GM12878 (cell line): ENCODE data around the gene ST7. TPM values are rescaled to one million over a fixed set of nuclear protein-coding genes. Genes with fewer than 3 reads are reported as not detected.
A peak's percentile ranks its signal among the peaks of the same experiment; 100 is the strongest.

Source experiments
- ATF7 ChIP-seq: fragments of 450-650 bp; IDR thresholded peaks from 2 replicates; pipeline ENCODE4 v1.6.1; 2016; ENCODE audit warnings: low read depth, mild to moderate bottlenecking
- ETV6 ChIP-seq, 2 experiments: fragments of 450-650 bp in 1 of 2; IDR thresholded peaks in 1 of 2; conservative IDR thresholded peaks in 1 of 2; 2 replicates each; pipeline ENCODE4 v1.6.1; 2014; ENCODE audit warnings: antibody characterized with exemption in 1 of 2, borderline replicate concordance in 1 of 2, low read depth in 1 of 2, mild to moderate bottlenecking in 1 of 2, moderate library complexity in 1 of 2
- HDAC2 ChIP-seq: fragments of 200-600 bp; sonication (generic); IDR thresholded peaks from 2 replicates; pipeline ENCODE4 v1.6.1; 2017
- HDAC6 ChIP-seq: fragments of 200-600 bp; sonication (generic); IDR thresholded peaks from one replicate; pipeline ENCODE4 v1.8.0; 2017; ENCODE audit warnings: antibody characterized with exemption; ENCODE audit not compliant: unreplicated experiment
- JUNB ChIP-seq: IDR thresholded peaks from 2 replicates; pipeline ENCODE4 v1.6.1; 2016; ENCODE audit warnings: antibody characterized with exemption, mild to moderate bottlenecking
- KDM1A ChIP-seq: fragments of 200-600 bp; sonication (generic); IDR thresholded peaks from 2 replicates; pipeline ENCODE4 v1.6.1; 2016; ENCODE audit warnings: borderline replicate concordance
- NRF1 ChIP-seq: conservative IDR thresholded peaks from 2 replicates; pipeline ENCODE4 v1.6.1; 2011; ENCODE audit warnings: mild to moderate bottlenecking, low read depth, low read length, improper control_type of control experiment
- PBX3 ChIP-seq: IDR thresholded peaks from 2 replicates; pipeline ENCODE4 v1.6.1; 2011; ENCODE audit warnings: mild to moderate bottlenecking, low read depth, low read length, moderate library complexity; ENCODE audit not compliant: insufficient replicate concordance
- POLR2A ChIP-seq: IDR thresholded peaks from 2 replicates; pipeline ENCODE4 v1.6.1; 2011; ENCODE audit warnings: low read depth, mild to moderate bottlenecking, low read length
- RAD51 ChIP-seq: fragments of 450-650 bp; IDR thresholded peaks from 2 replicates; pipeline ENCODE4 v1.6.1; 2016; ENCODE audit warnings: moderate library complexity, mild to moderate bottlenecking, inconsistent platforms
- SMC3 ChIP-seq: IDR thresholded peaks from 2 replicates; pipeline ENCODE4 v1.6.1; 2011; ENCODE audit warnings: low read length, improper control_type of control experiment, borderline replicate concordance
- SREBF2 ChIP-seq: IDR thresholded peaks from 2 replicates; pipeline ENCODE4 v1.6.1; 2012; ENCODE audit warnings: mild to moderate bottlenecking, low read length
- STAT3 ChIP-seq: IDR thresholded peaks from 2 replicates; pipeline ENCODE4 v1.6.1; 2011; ENCODE audit warnings: low read depth, low read length, improper control_type of control experiment
- SUZ12 ChIP-seq: fragments of 200-600 bp; sonication (generic); IDR thresholded peaks from one replicate; pipeline ENCODE4 v1.6.1; 2018; ENCODE audit warnings: antibody characterized with exemption, mild to moderate bottlenecking; ENCODE audit not compliant: unreplicated experiment
- TBL1XR1 ChIP-seq: IDR thresholded peaks from 2 replicates; pipeline ENCODE4 v1.6.1; 2012; ENCODE audit warnings: low read depth, low read length, improper control_type of control experiment
- TCF12 ChIP-seq: IDR thresholded peaks from 2 replicates; pipeline ENCODE4 v1.6.1; 2011; ENCODE audit warnings: low read depth, mild to moderate bottlenecking, low read length
- WRNIP1 ChIP-seq: IDR thresholded peaks from 2 replicates; pipeline ENCODE4 v1.6.1; 2011; ENCODE audit warnings: low read depth, low read length, improper control_type of control experiment, borderline replicate concordance
- YY1 ChIP-seq: IDR thresholded peaks from 2 replicates; pipeline ENCODE4 v1.6.1; 2011; ENCODE audit warnings: low read depth, mild to moderate bottlenecking, low read length
- ZBED1 ChIP-seq: IDR thresholded peaks from 2 replicates; pipeline ENCODE4 v1.6.1; 2016; ENCODE audit warnings: borderline replicate concordance
- ZNF207 ChIP-seq: fragments of 450-650 bp; IDR thresholded peaks from 2 replicates; pipeline ENCODE4 v1.6.1; 2014; ENCODE audit warnings: antibody characterized with exemption, mild to moderate bottlenecking, borderline replicate concordance
- polyA plus RNA-seq, 11 experiments: library from polyadenylated mRNA; depleted of rRNA in 4 of 11; unstranded in 6 of 11; stranded (reverse) in 5 of 11; fragments of >200 nt; fragmentation: Nextera tagmentation in 4 of 11; fragmentation: Illumina TruSeq in 1 of 11; extraction: Ambion mirVana in 4 of 11; extraction: Trizol in 1 of 11; gene quantifications; 1 replicate in 1 of 11; 2 replicates in 10 of 11; pipeline versions ENCODE4 v1.2.1 to v1.2.3, GENCODE V29; 2011 to 2016; ENCODE audit warnings: inconsistent platforms in 2 of 11, missing spikeins in 2 of 11, low read depth in 1 of 11
- total RNA-seq, 4 experiments: library from RNA; depleted of rRNA in 3 of 4; stranded (reverse); fragments of >200 nt in 3 of 4; fragmentation: Illumina TruSeq in 1 of 4; extraction: Trizol in 1 of 4; gene quantifications; 2 replicates each; pipeline versions ENCODE4 v1.2.1 to v1.2.3, GENCODE V29; 2013 to 2021

ST7 gene
- total and polyA plus RNA-seq, 10 of the 15 experiments (the other 5 are each of a cell fraction or from before 2014, with no cell fraction given) = 27.7 to 76.4 (median 53.6) TPM

GRCh38 chr7:116970238-116970910 lies 17.1 kb downstream of the ST7 start (continued):
- no peak for TF ChIP-seq ETV6 (conservative IDR thresholded peaks at IDR 0.05 in 1 of 2, IDR thresholded peaks at IDR 0.05 in 1 of 2; ENCODE audit: borderline replicate concordance in 1 of 2, low read depth in 1 of 2)
- TF ChIP-seq RAD51 = no peak; the same call in 1 of the 2 replicates
- no peak for TF ChIP-seq SUZ12
- TF ChIP-seq TCF12 = no peak
- TF ChIP-seq YY1 = no peak
- no peak for TF ChIP-seq POLR2A
- no peak for TF ChIP-seq HDAC6
- TF ChIP-seq ZBED1 = no peak
- TF ChIP-seq ATF7 = peak; percentile 62; the same call in 1 of the 2 replicates
- no peak for TF ChIP-seq WRNIP1
- TF ChIP-seq STAT3 = no peak
- TF ChIP-seq NRF1 = no peak
- no peak for TF ChIP-seq ZNF207
- no peak for TF ChIP-seq KDM1A
- TF ChIP-seq HDAC2 = no peak
- no peak for TF ChIP-seq PBX3
- TF ChIP-seq TBL1XR1 = no peak
- TF ChIP-seq SREBF2 = no peak
- TF ChIP-seq JUNB = peak; percentile 61
- TF ChIP-seq SMC3 = no peak
